GM19328 (cell line): Measurements from ENCODE around the gene NWD2.
A peak's percentile ranks its signal among the peaks of the same experiment; 100 is the strongest.

Experiments used
- ATAC-seq: cut with Tn5 transposase; IDR thresholded peaks from one replicate; pipeline ENCODE4 v1.9.1; 2021; ENCODE audit warnings: mild to moderate bottlenecking, moderate library complexity; ENCODE audit not compliant: unreplicated experiment

NWD2 gene

DNA sequence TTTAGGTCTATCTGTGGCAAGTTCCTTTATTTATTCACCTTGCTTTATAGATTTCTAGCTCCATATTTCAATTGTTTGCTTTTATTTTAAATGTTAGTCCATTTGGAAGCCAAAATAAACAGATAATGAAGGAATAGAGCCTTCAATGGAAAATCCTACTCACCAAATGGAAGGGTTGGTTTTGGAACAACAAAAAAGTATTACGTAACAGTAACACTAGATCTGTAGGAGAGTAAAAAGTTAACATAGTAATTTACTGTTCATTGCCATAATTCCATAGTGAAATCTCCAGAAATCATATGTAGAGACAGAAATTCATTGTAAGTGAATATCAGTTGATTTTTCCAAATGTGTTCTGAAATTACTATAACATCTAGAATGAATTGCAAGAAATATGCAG, 34.6 kb downstream of the NWD2 start:
- no peak for ATAC-seq

DNA sequence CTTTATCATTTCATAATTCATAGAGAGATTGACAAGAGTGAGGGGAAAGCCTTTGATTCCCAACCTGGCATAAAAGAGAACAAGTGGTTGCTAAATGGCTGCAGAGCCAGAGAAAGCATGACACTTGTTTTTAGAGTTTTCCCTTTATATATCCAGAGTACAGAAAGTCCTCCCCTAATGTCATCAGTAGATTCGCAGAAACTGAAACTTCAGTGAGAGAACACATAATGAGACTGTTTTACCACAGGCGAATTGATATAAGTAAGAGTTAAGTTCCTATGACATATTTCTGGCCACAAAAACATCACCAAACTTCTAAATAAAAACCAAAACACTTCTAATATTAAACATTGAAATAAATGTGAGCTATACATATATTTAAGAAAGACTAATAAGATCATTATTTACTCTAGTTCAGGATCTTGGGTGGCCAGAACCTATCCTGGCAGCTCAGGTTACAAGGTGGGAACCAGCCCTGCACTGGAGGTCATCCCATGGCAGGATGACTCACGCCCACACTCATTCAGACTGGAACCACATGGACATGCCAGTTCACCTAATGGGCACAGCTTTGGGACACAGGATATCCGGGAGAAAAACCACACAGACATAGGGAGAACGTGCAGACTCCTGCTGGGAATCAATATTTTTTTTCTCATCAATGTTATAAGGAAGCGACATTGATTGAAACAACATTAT, 35.5 kb downstream of the NWD2 start:
- ATAC-seq, result no peak

DNA sequence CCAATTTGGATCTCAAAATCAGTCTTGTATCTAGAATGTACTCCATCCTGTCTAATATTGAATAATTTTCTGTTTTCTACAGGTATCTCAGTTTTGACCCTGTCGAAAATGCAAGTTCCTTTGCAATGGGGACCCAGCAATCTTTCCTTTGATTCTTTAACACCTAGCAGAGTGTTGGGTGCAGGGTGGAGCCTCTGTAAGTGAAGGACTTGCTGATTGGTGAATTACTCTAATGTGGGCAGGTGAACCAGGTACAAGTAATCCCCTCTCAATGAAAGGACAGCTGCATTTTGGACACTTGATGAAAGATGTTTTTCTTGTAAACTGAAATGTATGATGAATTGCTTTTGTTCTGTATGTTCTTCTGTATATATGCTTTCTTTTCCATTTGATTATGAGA, 54.9 kb downstream of the NWD2 start:
- ATAC-seq, result no peak

DNA sequence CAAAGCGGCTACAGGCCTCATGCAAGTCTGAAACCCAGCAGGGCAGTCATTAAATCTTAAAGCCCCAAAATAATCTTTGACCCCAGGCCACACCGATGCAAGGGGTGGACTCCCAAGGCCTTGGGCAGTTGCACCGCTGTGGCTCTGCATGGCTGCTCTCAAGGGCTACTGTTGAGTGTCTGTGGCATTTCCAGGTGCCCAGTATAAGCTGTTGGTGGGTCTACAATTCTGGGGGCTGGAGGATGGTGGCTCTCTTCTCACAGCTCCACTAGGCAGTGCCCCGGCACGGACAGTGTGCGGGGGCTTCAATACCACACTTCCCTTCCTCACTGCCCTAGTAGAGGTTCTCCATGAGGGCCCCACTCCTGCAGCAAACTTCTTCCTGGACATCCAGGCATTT, 60.1 kb downstream of the NWD2 start:
- ATAC-seq, result no peak

DNA sequence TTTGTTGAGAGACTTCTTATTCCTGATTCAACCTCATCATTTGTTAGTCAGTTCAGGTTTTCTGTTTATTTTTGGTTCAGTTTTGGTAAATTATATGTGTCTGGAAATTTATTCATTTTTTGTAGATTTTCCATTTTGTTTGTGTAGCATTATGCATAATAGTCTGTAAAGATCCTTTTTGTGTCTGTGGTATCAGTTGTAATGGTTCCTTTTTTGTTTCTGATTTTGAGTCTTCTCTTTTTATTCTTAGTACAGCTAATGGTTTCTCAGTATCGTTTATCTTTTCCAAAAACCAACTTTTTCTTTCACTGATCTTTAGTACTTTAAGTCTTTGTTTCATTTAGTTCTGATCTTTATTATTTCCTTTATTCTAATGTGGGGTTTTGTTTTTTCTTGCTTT, 61.4 kb downstream of the NWD2 start:
- no peak for ATAC-seq

DNA sequence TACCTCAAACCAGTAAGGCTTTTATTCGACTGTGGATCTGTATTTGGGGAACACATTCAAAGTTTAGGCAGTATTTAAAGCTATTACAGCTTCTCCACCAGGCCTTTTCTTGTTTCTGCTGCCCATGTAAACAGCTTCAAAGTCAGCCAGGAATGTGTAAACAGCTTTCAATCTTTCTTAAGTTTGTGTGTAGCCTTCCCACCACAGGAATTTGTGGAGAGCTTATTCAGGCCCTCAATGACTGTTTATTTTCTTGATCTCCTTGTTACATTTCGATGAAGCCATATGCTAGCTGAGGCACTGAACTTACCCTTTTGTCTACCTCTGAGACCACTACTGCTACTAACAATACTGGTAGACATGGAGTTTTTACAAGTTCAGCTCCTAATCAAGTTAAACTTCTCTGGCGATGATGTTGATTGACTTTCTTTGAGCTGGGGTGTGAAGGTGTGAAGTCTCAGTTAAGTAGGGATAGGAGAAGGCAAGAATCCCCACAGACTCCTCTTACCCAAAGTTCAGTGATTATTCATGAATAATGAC, 72.6 kb downstream of the NWD2 start:
- ATAC-seq, result no peak

DNA sequence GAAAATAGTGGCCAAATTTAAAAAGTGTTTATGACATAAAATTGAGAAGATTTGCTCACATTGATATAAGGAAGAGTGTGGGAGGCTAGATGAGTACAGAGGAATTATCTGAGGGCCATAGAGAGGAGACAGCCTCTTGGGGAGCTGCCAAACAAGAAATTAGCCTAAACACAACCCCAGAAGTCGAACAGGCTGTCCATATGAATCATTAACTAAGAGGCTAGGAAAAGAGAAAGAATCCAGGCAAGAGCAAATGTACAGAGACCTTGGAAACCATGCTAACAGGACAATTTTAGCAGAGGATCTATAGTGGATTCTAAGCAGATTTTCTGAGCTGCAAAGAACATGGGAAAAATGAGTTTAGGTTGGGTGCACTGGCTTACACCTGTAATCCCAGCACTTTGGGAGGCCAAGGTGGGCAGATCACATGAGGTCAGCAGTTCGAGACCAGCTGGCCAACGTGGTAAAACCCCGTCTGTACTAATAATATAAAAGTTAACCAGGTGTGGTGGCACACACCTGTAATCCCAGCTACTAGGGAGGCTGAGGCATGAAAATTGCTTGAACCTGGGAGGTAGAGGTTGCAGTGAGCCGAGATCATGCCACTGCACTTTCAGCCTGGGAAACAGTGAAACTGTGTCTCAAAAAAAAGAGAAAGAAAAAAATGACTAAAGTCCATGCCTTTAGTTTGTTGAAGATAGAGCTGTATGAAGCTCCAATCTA, 76.1 kb downstream of the NWD2 start:
- ATAC-seq, result no peak

DNA sequence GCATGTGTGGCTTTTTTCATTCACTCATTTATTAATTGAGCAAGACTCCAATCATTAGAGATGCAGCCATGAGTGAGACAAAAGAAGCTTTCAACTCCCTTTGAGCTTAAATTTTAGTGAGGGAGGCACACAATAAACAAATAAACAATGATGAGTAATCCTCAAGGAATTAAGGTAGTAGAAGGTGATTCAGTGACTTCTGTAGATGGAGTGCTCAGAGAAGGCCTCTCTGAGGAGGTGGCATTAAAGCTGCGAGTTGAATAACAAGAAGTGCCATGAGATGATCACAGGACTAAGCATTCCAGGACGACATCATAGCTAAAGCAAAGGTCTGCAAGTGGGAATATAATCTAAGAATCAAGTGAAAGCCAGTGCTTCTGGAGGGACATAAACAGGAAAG, 77.6 kb downstream of the NWD2 start:
- no peak for ATAC-seq

DNA sequence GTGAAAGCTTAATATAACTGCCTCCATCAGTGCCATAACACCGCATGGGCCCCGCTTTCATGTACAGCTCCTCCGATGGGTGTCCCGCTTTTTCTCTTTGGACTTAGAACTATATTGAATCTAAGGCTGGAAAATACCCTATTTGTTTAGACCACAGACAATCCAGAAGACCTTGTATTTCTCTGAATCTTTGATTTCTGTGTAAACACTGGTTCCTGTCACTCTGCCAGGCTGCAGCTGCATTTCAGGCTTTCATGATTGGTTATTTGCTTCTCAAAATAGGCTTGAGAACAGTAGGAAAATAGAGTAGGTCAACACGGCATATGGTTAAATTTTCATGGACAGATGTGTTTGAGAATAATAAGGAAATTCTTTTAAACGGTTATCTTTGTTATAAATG, 80.0 kb downstream of the NWD2 start:
- no peak for ATAC-seq

DNA sequence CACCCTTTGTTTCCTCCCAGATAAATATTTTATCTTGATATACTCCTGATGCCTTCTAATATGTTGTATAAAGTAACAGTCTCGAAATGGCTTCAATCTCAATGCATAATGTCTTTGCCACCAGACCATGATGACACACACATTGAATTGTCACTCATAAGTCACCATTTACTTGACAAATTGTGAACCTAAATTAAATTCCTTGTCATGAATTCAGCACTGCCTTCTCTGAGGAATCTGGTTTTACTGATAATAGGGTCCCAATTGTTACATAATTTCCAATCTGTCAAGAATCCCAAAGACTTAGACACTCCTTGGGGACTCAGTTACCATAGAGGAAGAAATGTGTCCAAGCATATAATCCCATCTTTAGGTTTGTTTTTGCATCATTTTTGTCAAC, 82.3 kb downstream of the NWD2 start:
- no peak for ATAC-seq

DNA sequence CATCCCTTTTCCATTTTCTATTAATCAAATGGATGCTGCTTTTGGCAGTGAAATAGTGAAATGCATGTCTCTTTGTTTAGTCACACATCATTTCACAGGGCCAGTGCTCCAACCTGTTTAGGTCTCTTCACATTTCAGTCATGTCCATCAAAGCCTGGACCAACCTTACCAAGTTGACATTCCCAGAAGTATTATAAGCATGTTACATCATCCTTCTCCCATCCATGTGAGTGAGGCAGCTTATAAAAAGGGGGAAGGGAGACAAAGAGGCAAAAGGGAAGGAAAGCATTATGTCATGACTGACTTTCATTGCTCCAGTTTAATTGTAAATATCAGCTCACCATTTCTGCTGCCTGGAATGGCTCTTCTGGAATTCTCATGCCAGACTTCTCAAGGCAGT, 94.4 kb downstream of the NWD2 start:
- no peak for ATAC-seq

DNA sequence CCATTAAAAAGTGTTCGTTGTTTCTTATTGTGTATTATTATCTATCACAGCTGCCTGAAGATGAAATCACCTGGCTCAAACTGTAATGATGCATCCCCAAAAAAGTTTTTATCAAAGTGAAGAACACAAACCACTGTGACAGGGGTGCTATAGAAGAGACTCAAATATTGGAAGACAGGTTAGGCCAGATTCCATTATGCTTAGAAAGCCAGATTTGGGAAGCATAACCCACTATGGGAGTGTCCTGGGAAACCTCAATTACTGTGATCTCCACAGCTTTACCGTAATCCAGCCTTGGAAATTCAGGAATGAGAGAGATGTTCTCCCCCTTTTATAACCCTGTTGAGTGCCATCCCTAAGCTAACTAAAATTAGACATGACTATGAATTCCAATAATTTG, 114.2 kb downstream of the NWD2 start:
- no peak for ATAC-seq

DNA sequence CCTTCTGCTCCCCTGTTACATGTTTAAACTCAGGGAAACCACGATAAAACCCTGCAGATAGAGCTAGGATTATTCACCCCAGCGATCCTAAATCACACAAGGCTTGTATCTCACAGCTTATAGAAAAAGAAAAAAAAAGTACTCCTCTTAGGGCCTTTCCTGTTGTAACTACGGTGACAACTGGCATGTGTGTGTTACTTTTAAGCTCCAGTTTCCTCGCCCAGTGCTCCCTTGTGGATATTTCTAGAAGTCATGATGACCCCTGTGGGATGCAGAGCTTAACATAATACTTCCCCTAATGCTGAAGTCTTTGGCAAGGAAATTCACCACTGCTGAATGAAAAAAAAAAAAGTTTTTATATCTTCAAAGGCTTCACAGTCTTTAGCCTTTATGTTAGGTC, 114.7 kb downstream of the NWD2 start:
- ATAC-seq, result no peak

DNA sequence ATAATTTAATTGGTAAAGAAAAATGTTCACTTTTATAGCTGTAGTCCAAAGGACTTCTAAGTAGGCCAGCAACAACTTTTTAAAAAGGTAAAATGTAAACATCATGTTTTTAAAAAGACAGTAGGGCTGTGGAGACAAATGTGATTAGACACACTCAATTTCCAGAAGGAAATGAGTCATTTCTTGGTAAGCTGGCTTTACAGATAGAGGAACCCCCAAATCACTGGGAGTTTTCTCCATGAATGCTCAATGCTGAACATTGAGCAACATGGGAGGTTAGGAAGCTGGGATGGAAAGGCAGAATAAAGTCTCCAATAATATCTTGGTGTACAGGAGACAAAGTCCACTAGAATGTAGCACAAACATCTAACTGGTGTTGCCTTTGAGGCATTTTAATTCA, 121.3 kb downstream of the NWD2 start:
- ATAC-seq, result no peak

DNA sequence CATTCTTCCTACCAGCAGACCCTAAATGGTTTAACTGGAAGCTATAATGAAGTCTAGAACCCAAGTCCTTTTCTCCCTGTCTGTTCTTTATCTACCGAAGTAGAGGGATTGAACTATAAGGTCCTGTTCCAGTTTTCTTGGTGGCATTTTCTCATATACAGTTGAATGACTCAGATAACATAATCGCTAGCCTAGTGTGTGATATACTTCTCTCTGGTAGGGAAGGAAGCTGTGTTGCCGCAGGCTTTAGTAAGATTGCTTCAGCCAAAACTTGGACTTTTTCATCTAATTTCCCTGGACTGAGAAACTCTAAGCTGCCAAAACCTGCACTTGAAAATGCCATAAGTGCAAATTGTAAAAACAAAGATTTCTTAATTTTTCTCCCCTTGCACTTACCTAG, 123.4 kb downstream of the NWD2 start:
- no peak for ATAC-seq

DNA sequence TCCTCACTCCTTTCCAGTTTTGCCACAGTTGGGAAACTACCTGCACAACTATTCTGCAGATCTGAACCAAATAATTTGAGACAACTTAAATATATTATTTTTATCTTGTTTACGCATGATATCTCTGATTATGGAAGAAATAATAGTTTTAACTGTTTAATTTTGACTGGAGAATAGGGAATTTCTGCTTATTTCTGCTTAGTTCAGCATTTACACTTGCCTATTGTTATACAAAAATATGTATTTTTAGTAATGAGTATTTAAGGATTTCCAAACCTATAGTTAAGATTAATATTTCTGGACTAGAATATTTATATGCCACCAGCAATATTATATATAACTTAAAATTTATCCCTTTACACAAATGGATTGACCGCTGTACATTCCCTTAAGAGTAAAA, 125.5 kb downstream of the NWD2 start:
- no peak for ATAC-seq

DNA sequence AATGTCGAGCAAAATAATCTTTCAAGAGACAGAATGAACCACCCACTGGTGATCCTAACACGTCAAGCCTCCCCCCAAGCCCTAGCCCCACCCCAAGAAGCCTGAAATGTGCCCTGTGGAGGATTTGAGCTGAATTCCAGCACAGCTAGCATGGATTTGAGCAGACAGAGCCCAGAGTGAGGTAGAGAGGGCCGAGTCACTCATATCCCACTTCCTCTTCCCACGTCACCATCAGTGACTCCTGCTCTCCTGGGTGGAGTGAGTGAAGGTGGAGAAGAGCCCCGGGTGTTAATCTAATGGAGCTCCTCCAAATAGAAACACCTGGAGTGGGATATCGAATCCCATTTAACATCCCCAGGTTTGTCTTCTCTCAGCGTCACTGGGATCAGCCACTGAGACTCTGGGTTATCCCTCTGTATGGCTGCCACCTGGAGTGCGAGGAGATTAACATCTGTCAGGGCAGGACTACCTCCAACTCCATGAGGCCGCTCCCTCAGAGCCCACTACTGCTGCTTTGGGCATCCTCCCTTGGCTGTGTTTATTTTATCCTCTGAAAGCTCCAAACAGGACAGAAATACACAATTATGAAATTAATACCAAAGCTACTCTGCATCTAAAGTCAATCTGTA, 136.6 kb downstream of the NWD2 start:
- no peak for ATAC-seq

DNA sequence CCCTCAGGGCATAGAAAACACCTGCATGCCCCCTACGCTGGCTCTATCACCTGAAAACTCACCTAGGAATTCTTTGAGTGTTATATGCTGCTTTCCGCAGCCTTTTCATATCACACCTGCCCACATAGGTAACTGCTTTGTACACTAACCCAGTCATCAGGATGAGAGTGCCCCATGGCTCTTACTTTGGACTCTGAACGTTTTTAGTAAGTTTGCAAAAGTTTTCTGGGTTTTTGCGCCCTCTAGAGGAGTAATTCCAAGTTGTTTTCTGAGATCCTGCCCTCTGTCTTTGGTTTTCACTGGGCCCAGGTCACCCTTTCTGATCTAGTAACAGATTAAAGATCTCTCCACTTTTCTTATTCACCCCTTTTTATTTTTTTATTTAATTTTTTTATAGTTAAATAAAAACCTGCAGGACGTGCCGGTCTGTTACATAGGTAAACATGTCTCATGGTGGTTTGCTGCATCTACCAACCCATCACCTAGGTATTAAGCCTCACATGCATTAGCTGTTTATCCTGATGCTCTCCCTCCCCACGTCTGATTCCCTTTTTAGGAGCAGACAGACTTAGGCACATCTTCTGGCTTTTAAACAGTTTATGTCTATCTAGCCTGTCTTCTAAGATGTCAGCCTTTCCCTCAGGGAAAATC, 139.2 kb downstream of the NWD2 start:
- peak; percentile 76 for ATAC-seq

DNA sequence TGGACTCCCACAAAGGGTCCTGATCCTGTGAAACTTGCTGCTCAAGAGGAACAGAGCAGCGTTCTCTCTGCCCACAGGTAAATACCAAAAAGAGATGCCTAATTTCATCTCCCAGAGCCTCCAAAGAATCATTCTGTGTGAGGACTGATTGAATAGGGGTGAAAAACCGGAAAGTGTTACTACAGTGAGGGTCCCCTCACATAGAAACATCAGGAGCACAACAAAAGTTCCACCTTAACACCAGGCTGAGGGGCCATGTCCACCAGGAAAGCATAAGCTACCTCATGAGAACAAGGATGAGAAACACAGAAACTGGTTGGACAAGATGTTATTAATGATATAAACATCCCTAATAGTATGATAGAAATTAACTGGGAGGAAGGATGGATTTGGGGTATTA, 140.9 kb downstream of the NWD2 start:
- ATAC-seq, result no peak

DNA sequence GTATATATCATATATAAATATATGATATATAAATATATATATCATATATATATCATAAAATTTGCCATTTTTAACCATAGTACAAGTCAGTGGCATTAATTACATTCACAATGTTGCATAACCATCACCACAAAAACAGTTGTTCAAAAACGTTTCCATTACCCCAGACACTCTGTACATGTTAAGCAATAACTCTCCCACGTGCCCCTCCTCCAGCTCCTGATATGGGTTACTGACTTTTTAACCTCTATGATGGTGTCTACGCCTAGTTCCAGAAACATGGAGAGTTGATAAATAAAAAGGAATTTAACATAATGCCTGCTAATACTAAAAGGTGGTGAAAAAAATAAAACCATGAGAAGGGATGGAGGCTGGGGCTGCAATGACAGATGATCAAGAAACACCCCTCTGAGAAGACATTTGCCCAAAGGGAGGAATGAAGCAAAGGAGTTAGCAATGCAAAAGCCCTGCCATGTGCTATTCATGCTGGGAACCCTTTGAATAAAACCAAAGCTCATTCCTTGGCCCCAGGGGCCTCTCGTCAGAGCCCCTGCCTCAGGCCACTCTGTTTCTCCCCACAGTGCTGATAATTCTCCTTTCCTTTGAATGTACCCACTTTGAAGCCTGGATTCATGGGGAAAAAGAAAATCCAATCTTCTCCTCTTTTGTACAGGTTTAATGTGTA, 144.3 kb downstream of the NWD2 start:
- no peak for ATAC-seq

DNA sequence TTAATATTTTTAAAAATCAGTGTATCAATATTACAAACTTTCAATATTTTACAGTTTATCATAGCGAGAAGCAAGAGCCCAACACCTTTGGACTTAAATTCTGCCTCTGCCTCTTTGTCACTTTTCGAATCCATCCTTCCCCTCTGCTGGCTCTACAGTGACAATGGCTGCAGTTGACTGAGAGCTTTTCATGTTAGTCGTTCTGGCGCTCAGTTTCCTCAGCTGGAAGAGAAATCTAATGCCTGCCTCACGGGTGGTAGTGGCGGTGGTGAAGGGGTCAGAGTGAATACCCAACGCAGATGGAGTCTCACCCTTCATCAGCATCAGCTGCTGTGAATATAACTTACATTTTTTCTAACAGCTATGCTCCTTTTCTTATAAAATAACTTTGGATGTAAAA, 144.8 kb downstream of the NWD2 start:
- ATAC-seq, result no peak
